Astrocyte of the cerebellum (primary cell): ENCODE measurements around the gene WWOX.

Experiments used
- DNase-seq: peaks from one replicate; pipeline ENCODE4 v3.0.0-alpha.2; 2011; ENCODE audit warnings: low read depth
- H3K4me3 ChIP-seq: 2 replicates; pipeline ENCODE4 v1.5.1; 2011; ENCODE audit warnings: mild to moderate bottlenecking, low read depth, low read length, moderate library complexity
- in situ Hi-C: cut with HindIII; loops from 2 replicates; pipeline ENCODE4 v1.10.0; 2017; ENCODE audit warnings: low sequenced_read_pairs
- TF ChIP-seq, protein P1 (sequence below): IDR thresholded peaks from 2 replicates; pipeline ENCODE4 v1.5.1; 2012; ENCODE audit warnings: low read length, low read depth, moderate library complexity, mild to moderate bottlenecking; ENCODE audit errors: missing control alignments

WWOX gene

DNA sequence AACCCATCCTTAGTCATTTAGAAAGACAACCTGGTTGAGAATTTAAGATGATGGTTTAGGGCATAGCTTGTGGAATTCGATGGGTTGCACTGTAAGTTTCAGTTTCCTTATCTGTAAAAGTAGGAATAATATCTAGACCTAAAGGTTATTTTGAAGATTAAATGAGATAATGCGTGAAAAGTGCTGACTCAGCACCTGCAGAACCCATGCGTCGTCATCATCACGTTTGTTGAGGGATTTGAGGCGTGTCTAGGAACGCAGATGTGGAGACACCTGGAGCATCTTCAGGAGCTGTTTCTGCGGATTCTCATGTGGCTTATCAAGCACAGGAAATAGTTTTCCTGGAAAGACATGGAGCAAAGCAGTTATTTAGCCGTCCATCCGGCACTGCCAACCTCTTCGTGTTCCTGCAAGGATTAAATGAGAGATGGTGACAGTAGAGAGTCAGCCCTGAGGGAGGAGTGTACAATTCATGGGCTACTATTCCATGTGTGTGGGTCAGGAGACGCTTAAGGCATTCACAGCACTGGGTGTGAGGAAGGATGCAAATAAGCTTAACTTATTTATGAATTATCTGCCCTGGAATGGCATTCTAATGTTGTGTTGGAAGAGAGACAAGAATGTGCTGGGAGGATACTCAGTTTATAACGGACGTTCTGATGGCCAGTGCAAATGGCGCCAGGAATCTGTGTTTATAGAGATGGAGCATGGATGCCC, 965.0 kb downstream of the WWOX start:
- TF ChIP-seq, protein P1, sequence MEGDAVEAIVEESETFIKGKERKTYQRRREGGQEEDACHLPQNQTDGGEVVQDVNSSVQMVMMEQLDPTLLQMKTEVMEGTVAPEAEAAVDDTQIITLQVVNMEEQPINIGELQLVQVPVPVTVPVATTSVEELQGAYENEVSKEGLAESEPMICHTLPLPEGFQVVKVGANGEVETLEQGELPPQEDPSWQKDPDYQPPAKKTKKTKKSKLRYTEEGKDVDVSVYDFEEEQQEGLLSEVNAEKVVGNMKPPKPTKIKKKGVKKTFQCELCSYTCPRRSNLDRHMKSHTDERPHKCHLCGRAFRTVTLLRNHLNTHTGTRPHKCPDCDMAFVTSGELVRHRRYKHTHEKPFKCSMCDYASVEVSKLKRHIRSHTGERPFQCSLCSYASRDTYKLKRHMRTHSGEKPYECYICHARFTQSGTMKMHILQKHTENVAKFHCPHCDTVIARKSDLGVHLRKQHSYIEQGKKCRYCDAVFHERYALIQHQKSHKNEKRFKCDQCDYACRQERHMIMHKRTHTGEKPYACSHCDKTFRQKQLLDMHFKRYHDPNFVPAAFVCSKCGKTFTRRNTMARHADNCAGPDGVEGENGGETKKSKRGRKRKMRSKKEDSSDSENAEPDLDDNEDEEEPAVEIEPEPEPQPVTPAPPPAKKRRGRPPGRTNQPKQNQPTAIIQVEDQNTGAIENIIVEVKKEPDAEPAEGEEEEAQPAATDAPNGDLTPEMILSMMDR = no peak

DNA sequence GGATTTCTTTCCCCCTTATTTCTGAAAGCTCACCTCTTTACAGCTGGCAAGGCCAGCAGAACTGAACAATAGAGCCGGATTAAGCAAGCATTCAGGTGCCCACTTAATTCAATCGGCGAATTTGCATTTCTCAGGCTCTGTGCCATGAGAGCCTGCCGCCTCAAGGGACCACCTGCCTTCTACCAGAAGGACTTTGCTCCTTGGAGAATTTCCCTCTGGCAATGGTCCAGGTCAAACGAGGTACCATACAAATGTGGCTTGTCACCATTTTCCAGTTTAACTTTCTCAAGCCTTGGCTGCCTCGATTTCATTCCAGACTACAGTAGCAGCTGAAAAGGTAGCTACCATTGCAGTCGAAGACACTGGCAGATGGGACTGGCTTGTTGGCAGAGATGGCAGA, 967.1 kb downstream of the WWOX start:
- TF ChIP-seq, protein P1 = no peak

More for the DNA sequence above, 965.0 kb downstream of the WWOX start:
- in situ Hi-C loops = no loop called here
- no peak for DNase-seq
- no peak overlapping the region for H3K4me3 ChIP-seq

DNA sequence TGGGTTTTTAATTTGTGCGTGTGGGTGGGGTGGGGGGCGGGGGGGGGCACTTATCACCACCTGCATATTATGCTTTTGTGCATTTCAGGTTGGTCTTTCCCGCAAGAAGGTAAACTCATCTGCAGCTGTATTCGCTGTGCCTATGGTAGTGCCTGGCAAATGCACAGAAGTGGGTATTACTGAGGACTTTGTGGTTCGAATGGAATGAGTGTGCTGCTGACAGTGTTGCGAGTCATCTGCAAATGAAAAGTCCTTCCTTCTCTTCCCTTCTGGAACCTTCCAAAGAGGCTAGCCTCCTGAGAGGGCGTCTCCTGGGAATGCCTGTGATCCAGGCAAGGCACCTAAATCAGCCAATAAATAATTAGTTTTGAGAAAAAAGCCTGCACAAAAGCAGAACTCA, 968.1 kb downstream of the WWOX start:
- in situ Hi-C loops = no loop called here
- H3K4me3 ChIP-seq = no peak overlapping the region
- TF ChIP-seq, protein P1 = no peak
- DNase-seq = no peak

More for the DNA sequence above, 967.1 kb downstream of the WWOX start:
- in situ Hi-C loops = no loop called here
- DNase-seq = no peak
- H3K4me3 ChIP-seq = no peak overlapping the region

DNA sequence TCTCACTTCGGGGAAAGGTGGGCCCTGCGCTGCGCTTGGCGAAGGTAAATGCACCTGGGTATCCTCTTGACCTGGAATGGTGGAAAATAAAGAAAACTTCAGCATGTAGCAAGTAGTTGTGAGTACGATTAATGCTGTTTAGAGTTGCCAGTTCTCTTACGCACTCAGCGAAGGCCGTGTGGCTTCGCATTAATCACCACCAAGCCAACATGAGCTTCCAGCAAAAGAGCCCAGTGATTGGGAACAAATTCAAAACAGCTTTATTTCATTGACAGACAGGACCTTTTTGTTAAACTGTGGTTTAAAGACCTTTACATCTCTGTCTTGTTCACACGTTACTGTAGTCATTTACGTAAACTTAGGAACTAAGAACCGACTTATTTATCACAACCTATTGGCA, 969.7 kb downstream of the WWOX start:
- DNase-seq = no peak
- in situ Hi-C loops = no loop called here
- TF ChIP-seq, protein P1 = no peak

DNA sequence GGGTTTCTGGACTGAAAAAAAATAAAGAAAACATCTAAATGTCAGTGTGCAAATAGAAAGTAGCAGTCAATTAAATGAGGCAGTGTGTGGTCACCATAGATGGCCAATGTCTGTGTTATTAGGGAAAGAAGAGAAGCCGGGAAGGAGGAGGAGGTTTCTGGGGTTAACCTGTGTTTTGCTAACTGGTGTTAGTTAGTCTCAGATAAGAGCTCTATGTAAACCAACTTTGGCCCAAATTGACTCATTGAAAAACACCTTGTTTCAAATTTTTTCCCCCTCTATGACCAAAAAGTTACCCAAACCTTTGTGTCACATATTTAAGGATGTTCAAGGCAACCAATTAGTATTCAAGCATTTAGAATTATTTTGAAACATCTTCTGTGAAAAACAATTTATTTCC, 970.2 kb downstream of the WWOX start:
- TF ChIP-seq, protein P1 = no peak
- in situ Hi-C loops = no loop called here
- DNase-seq = no peak
- no peak overlapping the region for H3K4me3 ChIP-seq

More for the DNA sequence above, 969.7 kb downstream of the WWOX start:
- H3K4me3 ChIP-seq = no peak overlapping the region

DNA sequence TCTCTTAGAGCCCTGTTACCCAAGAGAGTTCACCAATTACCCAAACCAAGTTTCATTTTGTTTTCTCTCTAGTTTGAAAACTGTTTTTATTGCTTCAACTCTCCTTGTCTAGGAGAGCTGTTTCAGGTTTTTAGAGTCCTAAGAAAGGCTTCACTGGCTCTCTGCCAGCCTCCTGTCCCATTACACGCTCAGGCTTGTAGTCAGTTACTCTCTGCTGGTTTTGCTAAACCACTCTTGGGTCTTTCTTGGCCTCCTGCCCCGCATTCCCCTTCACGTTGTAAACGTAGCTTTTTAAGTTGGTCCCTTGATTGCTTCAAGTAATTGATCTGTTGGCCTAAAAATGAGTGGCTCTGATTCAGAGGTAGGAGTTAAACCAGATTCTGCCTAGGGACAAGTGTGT, 972.0 kb downstream of the WWOX start:
- in situ Hi-C loops = no loop called here
- no peak overlapping the region for H3K4me3 ChIP-seq
- TF ChIP-seq, protein P1 = no peak
- DNase-seq = no peak
